Activated CD8-positive, alpha-beta T cell treated with anti-CD3 and anti-CD28 coated beads for 36 hours (primary cell): ENCODE measurements around the gene SLC35C1. TPM values are rescaled to one million over a fixed set of nuclear protein-coding genes. Genes with fewer than 3 reads are reported as not detected.

Experiments
- ATAC-seq: fragments of 200-7000 bp; cut with Tn5 transposase; one replicate; pipeline ENCODE4 v1.10.0; 2021; ENCODE audit warnings: mild to moderate bottlenecking, moderate library complexity
- CTCF ChIA-PET: fragments of 350-600 bp; sonication (Branson Sonifier 250); formaldehyde crosslinking; loops from one replicate; lab custom pipeline; 2021; ENCODE audit warnings: antibody characterized with exemption; lab: Charles Lee
- POLR2A ChIA-PET: fragments of 350-600 bp; sonication (Branson Sonifier 250); formaldehyde crosslinking; loops from one replicate; lab custom pipeline; 2021; ENCODE audit warnings: antibody characterized with exemption; lab: Charles Lee
- DNase-seq: peaks from one replicate; pipeline ENCODE4 v3.0.0-alpha.2; 2020
- H3K27ac Mint-ChIP-seq: one replicate; pipeline ENCODE4 v1.8.0; 2021; ENCODE audit warnings: mild to moderate bottlenecking, mixed read lengths
- H3K27me3 Mint-ChIP-seq: one replicate; pipeline ENCODE4 v1.8.0; 2021; ENCODE audit warnings: mixed read lengths
- H3K36me3 Mint-ChIP-seq: one replicate; pipeline ENCODE4 v1.8.0; 2021; ENCODE audit warnings: low read depth, mixed read lengths
- H3K4me1 Mint-ChIP-seq: one replicate; pipeline ENCODE4 v1.8.0; 2021; ENCODE audit warnings: low read depth, mixed read lengths
- H3K4me3 Mint-ChIP-seq: one replicate; pipeline ENCODE4 v1.8.0; 2021; ENCODE audit warnings: mild to moderate bottlenecking, moderate library complexity, mixed read lengths
- H3K9me3 Mint-ChIP-seq: one replicate; pipeline ENCODE4 v1.8.0; 2021; ENCODE audit warnings: mixed read lengths
- intact Hi-C: fragments of 100-400 bp; cut with micrococcal nuclease; formaldehyde crosslinking; loops from one replicate; pipeline ENCODE4 v1.10.0; 2022
- total RNA-seq, 2 experiments: library from RNA; stranded (reverse); gene quantifications; one replicate each; pipeline ENCODE4 v1.2.3, GENCODE V29; 2021
- TF ChIP-seq, protein P1 (sequence below): fragments of 200-600 bp; IDR thresholded peaks from one replicate; pipeline ENCODE4 v1.8.0; 2022; ENCODE audit warnings: antibody characterized with exemption, mild to moderate bottlenecking

Gene SLC35C1
- total RNA-seq, 2 experiments from 2014 or later, result 9.3 to 9.4 TPM

DNA sequence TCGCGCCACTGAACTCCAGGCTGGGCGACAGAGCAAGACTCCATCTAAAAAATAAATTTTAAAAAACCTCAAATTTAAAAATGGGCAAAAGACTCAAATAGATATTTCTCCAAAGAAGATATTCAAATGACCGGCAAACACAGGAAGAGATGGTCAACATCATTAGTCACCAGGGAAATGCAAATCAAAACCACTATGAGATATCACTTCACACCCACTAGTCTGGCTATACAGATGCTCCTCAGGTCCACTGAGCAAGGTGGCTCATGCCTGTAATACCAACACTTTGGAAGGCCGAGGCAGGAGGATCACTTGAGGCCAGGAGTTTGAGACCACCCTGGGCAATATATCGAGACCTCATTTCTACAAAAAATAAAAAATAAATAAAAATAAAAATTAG lies 43.3 kb upstream of the SLC35C1 start:
- Mint-ChIP-seq H3K4me3 (no peak overlapping the region), H3K27me3 (peaks cover 4% of the 10 kb centered on the region), H3K9me3 (no peaks in the 10 kb centered on the region), H3K27ac (no peak overlapping the region), H3K4me1 (no peaks in the 10 kb centered on the region), H3K36me3 (no peaks in the 10 kb centered on the region)
- ATAC-seq, result no peak
- POLR2A ChIA-PET, result no interaction called here
- DNase-seq, result no peak
- intact Hi-C loops, result no loop called here
- CTCF ChIA-PET, result interaction anchor here (1.7 kb wide), 1 partner anchor 10 kb away, joined by 9 read pairs; no protein-coding TSS in a partner anchor
- TF ChIP-seq, protein P1, sequence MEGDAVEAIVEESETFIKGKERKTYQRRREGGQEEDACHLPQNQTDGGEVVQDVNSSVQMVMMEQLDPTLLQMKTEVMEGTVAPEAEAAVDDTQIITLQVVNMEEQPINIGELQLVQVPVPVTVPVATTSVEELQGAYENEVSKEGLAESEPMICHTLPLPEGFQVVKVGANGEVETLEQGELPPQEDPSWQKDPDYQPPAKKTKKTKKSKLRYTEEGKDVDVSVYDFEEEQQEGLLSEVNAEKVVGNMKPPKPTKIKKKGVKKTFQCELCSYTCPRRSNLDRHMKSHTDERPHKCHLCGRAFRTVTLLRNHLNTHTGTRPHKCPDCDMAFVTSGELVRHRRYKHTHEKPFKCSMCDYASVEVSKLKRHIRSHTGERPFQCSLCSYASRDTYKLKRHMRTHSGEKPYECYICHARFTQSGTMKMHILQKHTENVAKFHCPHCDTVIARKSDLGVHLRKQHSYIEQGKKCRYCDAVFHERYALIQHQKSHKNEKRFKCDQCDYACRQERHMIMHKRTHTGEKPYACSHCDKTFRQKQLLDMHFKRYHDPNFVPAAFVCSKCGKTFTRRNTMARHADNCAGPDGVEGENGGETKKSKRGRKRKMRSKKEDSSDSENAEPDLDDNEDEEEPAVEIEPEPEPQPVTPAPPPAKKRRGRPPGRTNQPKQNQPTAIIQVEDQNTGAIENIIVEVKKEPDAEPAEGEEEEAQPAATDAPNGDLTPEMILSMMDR, result no peak

DNA sequence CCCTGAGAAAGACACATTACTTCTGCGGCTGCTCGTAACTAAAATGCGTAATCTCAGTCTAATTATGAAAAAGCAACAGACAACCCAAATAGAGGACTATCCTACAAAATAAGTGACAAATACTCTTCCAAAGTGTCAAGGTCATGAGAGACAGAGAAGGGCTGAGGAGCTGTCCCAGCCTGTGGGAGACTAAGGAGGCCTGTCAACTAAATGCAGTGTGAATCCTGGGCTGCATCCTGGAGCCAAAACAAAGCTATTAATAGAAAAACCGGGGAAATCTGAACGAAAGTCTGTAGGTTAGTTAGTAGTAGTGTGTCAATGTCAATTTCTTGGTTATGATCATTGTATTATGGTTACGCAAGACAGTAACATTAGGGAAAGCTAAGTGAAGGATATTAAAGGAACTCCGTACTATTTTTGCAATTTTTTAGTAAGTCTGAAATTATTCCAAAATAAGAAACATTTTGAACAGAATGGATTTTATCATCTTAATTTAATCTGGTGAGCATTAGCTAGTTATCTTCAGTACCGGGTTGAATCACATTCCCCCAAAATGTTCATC lies 39.8 kb upstream of the SLC35C1 start:
- H3K27me3 Mint-ChIP-seq, result peaks cover 8% of the 10 kb centered on the region
- ATAC-seq (no peak), DNase-seq (no peak)
- H3K4me1 Mint-ChIP-seq, result no peaks in the 10 kb centered on the region
- no peaks in the 10 kb centered on the region for H3K9me3 Mint-ChIP-seq
- POLR2A ChIA-PET, result interaction anchor here (0.5 kb wide), 1 partner anchor 12 kb away, joined by 4 read pairs; no protein-coding TSS in a partner anchor
- no peak overlapping the region for H3K27ac Mint-ChIP-seq
- H3K4me3 Mint-ChIP-seq, result no peak overlapping the region
- no peaks in the 10 kb centered on the region for H3K36me3 Mint-ChIP-seq
- CTCF ChIA-PET, result no interaction called here
- intact Hi-C loops, result no loop called here
- TF ChIP-seq, protein P1, result no peak

DNA sequence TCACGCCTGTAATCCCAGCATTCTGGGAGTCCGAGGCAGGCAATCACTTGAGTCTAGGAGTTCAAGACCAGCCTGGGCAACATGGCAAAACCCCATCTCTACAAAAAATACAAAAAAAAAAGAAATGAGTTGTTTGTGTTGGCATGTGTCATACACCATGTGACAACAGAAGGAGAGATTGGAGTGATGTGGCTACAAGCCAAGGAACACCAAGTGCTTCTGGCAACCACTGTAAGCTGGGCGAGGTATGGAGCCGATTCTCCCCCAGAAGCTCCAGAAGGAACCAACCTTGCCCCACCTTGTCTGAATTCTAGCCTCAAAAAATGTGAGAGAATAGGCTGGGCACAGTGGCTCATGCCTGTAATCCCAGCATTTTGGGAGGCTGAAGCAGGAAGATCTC lies 39.1 kb upstream of the SLC35C1 start:
- intact Hi-C loops, result no loop called here
- POLR2A ChIA-PET, result no interaction called here
- no peaks in the 10 kb centered on the region for H3K4me1 Mint-ChIP-seq
- CTCF ChIA-PET, result no interaction called here
- no peaks in the 10 kb centered on the region for H3K36me3 Mint-ChIP-seq
- no peaks in the 10 kb centered on the region for H3K9me3 Mint-ChIP-seq
- no peak overlapping the region for H3K27ac Mint-ChIP-seq
- H3K4me3 Mint-ChIP-seq, result no peak overlapping the region
- TF ChIP-seq, protein P1, result no peak
- H3K27me3 Mint-ChIP-seq, result peaks cover 8% of the 10 kb centered on the region
- ATAC-seq (no peak), DNase-seq (no peak)

DNA sequence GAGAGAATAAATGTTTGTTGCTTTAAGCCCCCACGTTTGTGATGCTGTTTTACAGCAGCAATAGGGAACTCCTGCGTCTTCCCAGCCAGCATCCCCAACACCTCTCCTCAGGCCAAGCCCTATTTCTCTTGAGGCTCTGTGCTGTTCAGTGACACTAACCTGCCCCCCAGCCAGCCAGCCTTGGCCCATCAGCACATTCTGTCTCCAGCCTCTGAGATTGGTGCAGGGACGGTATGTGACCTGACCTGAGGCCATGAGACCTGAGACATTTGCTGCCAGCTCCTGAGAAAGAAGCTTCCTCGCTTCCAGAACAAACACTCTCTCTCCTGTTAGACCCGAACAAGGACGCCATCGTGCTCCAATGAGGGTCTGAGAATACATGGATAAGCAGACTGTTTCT lies 38.5 kb upstream of the SLC35C1 start:
- POLR2A ChIA-PET, result no interaction called here
- Mint-ChIP-seq H3K9me3 (no peaks in the 10 kb centered on the region), H3K27ac (no peak overlapping the region), H3K27me3 (peaks cover 8% of the 10 kb centered on the region), H3K36me3 (no peaks in the 10 kb centered on the region), H3K4me1 (peaks cover 4% of the 10 kb centered on the region), H3K4me3 (no peak overlapping the region)
- no peak for DNase-seq
- intact Hi-C loops, result no loop called here
- CTCF ChIA-PET, result no interaction called here
- TF ChIP-seq, protein P1, result no peak
- no peak for ATAC-seq

DNA sequence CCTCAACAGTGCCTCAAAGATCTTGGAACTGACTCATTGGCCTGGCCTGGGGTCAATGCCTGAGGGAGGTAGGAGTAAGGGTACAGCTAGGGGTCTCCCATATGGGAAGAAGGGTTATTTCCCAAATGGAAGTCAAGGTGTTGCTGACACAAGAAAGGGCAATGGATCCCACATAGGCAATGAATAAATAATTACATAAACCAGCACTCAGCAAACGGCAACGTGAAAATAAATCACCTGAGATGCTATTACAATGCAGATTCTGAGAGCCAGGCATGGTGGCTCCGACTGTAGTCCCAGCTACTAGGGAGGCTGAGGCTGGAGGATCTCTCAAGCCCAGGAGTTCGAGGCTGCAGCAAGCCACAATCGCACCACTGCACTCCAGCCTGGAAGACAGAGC lies 36.5 kb upstream of the SLC35C1 start:
- Mint-ChIP-seq H3K9me3 (no peaks in the 10 kb centered on the region), H3K4me3 (no peak overlapping the region), H3K27ac (no peak overlapping the region), H3K27me3 (peaks cover 8% of the 10 kb centered on the region), H3K36me3 (no peaks in the 10 kb centered on the region), H3K4me1 (peaks cover 12% of the 10 kb centered on the region)
- intact Hi-C loops, result no loop called here
- no peak for ATAC-seq
- ChIA-PET CTCF (interaction anchor here (1.1 kb wide), 1 partner anchor 10 kb away, joined by 4 read pairs; no protein-coding TSS in a partner anchor), POLR2A (no interaction called here)
- TF ChIP-seq, protein P1, result no peak
- DNase-seq, result no peak
